Fibroblast of peridontal ligament (primary cell): Measurements from ENCODE around the gene MAGEF1.

Experiments
- DNase-seq: peaks from one replicate; pipeline ENCODE4 v3.0.0-alpha.2; 2010; ENCODE audit errors: extremely low read depth

MAGEF1 gene

DNA sequence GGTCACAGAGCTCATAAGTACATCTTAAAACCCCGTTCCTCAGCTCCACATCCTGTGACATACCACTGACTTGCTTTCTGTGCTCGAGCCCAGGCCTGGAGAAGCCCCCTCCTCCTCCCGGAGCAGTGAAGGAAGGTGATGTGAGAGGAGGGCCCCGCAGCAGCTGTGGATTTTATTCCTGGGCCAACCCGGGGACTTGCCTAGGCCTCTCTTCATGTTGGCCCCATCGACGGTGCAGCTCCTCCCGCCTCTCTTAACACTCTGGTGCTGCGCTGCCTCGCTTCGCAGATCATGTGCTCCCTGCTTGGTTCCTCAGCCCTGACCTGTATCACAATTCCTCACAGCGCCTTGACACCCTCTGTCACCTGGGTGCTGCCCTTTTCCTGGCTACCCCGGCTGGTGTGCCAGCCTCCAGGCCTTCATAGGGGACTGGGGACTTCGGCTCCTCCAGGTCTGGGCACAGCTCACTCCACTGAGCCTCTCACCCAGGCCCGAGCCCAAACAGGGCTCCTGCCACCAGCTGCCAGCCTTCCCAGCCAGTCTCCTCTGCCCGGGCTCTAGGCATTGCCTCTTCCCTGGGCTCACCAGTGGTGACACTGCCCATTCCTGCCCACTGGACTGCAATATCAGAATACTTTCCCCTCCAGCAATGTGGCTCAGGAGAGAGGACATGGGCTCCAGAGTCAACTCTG is 21.5 kb downstream of the MAGEF1 start:
- no peak for DNase-seq

DNA sequence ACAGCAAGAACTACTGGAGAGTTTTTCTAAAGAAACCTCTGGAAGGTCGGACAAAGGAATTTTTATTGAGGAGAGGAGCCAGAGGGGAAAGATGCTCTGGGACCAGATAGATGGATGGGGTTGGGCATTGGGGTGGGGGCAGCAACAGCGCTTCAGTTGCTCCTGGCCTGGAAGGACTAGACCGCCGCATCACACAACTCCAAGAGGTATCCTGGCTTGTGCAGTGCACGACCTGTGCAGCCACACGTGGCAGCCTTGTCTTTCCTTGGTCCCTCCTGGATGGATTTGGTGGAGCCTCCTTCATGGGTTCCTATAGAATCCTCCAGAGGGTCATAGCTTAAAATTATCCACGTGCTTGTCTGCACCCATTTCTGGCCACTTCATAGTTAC is 23.0 kb downstream of the MAGEF1 start:
- no peak for DNase-seq

DNA sequence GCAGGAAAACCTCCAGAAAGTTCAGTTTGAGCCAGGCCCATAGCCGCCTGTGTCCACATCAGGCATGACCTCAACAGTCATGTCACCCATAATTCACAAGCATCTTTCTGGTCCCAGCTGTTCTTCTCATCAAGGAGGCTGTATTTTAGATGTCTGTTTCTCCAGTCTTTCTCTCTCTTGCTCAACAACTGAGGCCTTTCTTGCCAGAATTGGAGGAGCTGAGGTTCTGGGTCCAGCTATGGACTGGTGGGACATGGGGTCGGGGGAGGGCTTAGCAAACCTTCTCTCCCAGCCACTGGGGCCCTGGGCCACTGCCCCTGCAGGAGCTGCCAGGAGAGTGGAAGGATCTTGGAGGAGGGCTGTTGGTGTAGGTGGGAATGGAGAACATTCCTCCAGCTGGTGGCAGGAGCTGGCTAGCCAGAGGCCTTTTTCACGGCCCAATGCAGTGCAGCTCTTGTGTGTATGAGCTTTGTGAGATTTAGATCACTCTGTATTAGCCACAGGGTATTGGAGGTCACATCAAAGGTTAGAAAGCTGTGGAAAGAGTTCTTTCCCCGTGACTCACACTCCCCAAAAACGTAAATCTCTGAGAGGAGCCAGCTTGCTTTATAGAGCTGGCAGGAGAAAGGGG is 23.5 kb downstream of the MAGEF1 start:
- peak; percentile 94 for DNase-seq

- no peak for DNase-seq
Measured at GRCh38 chr3:184687363-184688015, 24.4 kb downstream of the MAGEF1 start.

DNA sequence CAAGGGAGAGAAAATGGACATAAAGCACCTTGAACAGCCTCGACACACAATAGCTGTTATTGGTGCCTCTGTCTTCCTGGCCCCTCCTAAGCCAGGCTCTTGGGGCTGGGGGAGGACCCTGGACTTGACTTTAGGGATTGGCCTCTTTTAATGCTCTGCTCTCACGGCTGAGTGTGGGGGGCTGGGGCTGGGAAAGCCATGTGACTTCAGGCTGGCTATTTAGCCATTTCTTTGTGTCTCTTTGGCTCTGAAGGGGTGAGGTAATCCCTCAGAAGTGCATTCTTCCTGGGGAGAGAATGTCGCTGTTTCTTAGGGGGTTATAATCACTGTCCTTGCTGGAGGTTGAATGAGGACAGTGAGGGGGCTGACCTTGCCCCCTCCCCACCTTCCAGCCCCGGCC is 26.2 kb downstream of the MAGEF1 start:
- peak; percentile 20 for DNase-seq

DNA sequence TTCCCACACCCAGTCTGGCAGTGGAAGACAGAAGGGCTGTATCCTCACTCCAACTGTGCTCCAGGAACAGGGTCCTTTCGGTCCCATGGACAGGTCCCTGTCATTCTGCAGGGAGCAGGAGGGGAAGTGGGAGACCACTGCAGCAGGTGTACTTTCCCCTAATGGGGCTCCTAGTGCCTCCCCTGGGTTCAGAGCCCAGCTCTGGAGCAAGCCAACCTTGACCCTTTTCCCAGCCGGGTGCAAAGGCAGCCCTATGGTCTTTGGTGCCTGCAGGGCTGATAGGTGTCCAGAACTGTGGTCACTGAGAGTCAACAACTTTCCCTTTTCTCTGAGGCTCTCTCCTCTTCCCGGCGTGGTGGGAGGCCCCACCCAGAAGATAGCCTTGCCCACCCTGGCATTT is 26.8 kb downstream of the MAGEF1 start:
- no peak for DNase-seq

DNA sequence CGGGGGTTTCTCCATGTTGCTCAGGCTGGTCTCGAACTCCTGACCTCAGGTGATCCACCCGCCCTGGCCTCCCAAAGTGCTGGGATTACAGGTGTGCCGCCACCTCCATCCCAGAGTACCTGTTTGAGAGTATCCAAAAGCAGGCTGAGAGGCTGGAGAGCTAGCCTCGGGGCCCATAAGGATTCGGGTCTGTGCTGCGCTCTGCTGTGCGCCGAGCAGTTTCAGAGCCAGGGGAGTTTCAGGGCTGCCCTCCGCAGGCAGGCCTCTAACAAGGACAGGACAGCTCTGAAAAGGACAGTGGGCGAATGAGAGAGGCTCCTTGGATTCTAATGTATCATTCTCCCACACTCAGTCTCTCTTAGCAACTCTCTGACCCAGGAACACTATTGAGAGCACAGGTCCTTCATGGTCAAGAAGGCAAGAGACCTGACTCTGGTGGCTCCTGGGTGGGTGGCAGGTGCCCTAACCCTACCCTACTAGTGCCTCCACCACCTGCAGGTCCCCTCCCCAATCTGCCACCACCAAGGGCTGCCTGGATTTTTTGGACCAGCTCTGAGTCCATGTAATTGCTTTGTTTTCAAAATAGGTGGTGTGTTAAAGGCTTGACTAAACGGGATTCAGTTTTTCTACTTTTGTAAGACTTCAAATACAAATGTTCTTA is 27.8 kb downstream of the MAGEF1 start:
- no peak for DNase-seq

- DNase-seq = no peak
Measured at GRCh38 chr3:184683234-184683633, 28.6 kb downstream of the MAGEF1 start.

- DNase-seq = no peak
Measured at GRCh38 chr3:184682671-184683070, 29.2 kb downstream of the MAGEF1 start.

- DNase-seq = no peak
Measured at GRCh38 chr3:184680385-184681345, 31.2 kb downstream of the MAGEF1 start.

GRCh38 chr3:184679056-184679816 is 32.6 kb downstream of the MAGEF1 start:
- DNase-seq = peak; percentile 80

- peak; percentile 35 for DNase-seq
Measured at GRCh38 chr3:184678317-184679055, 33.4 kb downstream of the MAGEF1 start.

DNA sequence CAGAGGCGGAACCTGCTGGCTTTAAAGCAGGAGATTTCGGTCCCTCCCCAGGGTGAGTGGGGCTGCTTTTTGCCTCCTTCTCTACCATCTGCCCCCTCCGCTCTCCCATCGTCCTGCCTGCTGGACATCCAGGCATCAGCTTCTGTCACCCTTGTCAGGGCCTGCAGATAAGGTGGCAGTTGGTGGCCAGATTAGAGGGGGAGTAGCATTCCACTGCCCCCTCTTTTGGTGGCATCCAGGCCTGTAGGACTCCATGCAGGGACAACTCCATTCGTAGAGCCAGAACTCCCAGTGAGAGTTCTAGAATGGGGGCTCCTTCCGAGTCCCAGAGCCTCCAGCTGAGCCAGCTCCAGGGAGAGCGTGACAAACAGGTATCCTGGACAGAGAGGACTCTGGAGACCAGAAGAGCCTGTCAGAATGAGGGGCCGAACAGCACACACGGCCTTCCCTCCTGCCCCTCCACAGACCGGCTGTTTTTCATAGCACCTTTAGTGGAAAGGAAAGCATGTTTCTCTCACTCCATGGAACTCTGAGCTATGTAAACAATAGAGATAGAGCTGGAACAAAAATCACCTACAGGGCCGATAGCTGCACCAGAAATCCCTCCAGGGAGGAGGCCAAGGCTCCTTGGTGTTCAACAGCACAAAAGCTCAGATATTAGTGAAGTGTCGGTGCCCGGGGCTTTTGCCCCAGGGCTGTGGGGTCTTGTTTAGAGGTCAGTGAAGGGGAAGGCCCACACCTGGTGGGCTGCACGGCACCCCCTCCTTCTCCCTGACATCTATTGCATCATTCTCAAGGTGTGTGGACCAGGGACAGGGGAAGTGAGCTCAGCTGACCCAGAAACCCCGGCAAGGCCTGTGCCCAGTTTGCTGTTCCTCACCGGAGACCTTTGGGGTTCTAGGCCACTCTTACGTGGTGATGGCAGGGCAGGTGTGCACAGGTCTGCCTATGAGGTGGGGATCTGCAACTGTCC is 34.2 kb downstream of the MAGEF1 start:
- DNase-seq = no peak

DNA sequence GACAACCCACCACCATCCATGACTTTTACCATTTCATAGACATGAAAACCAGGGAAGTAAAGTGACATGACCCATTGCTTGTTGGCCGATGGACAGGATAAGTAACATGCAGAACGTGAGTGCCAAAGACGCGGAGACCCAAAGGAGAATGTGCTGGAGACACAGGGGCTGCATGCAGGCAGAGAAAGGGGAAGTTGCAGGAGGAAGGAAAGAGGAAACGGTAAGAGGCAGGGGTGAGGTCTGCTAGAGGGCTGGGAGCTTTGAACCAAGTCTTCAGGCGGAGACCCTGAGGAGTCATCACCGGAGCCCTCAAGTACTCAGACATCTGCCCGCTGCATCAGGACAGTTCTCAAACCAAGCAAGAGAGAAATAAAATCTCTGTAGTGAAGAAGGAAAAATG is 34.9 kb downstream of the MAGEF1 start:
- no peak for DNase-seq

DNA sequence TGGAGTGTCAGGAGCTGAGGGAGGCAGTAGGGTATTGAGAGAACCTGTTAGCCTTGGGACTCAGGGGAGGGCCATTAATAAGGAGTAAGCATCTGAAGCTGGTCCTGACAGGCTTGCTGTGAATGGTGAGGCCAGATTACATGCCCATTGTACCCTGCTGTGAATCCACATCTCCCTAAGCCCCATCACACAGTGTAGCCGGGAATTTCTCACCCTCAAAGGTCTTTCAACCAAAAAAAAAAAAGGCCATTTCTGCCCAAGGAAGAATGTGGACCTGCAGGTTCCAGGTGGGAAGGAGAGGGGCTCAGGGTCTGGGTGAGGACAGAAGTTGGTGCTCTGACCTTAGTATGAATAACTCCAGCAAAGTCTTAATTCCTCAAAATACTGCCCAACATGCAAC is 37.2 kb downstream of the MAGEF1 start:
- DNase-seq = no peak

DNA sequence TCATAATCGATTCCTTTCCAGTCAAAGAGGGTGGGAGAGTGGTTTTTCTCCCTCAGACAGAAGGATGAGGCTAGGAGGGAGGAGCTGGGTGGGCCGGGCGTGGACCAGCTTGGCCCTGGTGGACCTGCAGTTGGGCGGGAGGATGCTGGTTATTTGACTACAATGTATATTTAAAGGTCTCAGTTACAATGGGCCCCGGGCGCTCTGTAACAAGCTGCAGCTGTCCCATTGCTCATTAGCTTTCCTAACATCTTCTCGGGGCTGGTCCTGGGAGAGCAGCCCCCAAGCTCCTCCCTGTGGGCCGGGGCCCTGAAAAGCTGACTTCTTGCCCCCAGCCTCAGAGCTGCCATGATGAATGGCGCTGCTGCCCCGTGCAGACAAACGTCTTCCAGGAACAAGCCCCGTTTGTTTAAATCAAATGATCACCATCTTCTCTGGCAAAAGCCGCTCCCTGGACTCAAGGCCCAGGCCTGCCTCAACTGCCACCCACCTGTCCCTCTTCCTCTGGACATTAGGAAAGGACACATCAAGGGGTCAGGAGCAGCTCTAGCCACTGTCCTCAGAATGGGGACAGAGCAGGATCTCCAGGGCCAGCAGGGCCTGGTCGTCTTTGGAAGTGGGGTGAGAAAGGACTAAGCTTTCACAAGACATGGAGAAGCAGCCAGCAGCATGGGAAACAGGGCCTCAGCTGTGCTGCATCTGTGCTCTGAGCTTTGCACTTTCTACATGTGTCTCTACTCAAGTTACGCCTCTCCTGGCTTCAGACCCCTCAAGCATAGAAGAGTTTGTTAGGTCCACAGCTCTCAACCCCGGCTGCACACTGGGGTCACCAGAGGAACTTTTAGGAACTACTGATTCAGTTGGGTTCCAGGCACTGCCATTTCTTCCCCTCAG is 38.6 kb downstream of the MAGEF1 start:
- no peak for DNase-seq

DNA sequence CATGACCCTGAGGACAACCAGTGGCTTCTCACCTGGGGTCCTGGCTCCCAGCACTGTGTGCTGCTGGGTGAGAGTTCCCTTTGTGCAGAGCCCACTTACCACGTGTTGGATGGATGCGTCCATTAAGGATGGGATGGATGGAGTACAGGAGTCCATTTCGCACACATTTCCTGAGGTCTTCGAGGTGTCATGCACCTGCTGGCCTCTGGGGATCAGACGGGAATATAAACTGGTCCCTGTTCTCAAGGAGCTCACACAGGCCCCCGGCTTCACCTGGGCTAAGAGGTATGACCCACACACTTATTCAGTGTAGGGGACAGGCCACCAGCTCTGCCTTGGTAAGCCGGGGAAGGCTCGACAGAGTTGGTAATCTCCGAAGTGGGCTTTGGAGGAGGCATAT is 39.5 kb downstream of the MAGEF1 start:
- DNase-seq = no peak

DNA sequence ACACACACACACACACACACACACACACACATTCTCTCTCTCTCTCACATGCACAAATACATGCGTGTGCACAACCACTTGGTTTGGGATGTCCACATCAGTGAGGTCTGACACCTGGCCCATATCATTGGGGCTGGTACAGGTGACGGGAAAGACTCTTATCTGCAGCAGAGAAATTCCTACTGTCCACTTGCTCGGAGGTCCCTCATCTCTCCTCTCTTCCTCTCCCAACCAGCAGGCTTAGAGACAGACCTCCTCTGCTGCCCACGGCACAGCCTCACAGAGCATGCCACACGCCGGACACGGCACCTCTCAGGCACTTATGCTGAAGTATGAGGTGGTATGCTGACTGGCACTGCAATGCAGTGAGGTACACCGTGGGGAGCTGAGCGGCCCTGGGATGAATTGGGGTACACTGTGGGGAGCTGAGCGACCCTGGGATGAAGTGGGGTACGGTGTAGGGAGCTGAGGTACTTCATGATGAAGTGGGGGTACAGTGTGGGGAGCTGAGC is 41.7 kb downstream of the MAGEF1 start:
- no peak for DNase-seq
